ENCODE data around the gene SART3.
"Not testable (repeated sequence)": the region's sequence is repeated elsewhere in the genome, so short reads cannot be mapped to it uniquely, and the experiment has no call there.

The SART3 gene

GRCh38 chr12:108594960-108595710 is 34.2 kb upstream of the SART3 start:
- Histone ChIP-seq H3K4me1 (ENCODE audit: control insufficient read depth, low read depth, low read length) (no peaks in the 10 kb centered on the region), H3K9me3 (ENCODE audit: control insufficient read depth, low read depth, low read length) (no peaks in the 10 kb centered on the region), H3K36me3 (ENCODE audit: control insufficient read depth, low read depth, low read length) (no peaks in the 10 kb centered on the region), H3K9ac (ENCODE audit: low read length) (no peak overlapping the region), H3K27me3 (ENCODE audit: control insufficient read depth, insufficient read depth, low read length) (no peaks in the 10 kb centered on the region), H3K4me3 (ENCODE audit: low read length) (no peak overlapping the region), H3K27ac (ENCODE audit: low read length) (no peak overlapping the region)

GRCh38 chr12:108594323-108594903 is 33.4 kb upstream of the SART3 start:
- H3K4me1 ChIP-seq (ENCODE audit: control insufficient read depth, low read depth, low read length): peaks cover 5% of the 10 kb centered on the region
- no peak overlapping the region for H3K4me3 ChIP-seq (ENCODE audit: low read length)
- H3K36me3 ChIP-seq (ENCODE audit: control insufficient read depth, low read depth, low read length): no peaks in the 10 kb centered on the region
- no peak overlapping the region for H3K27ac ChIP-seq (ENCODE audit: low read length)
- H3K9me3 ChIP-seq (ENCODE audit: control insufficient read depth, low read depth, low read length): no peaks in the 10 kb centered on the region
- H3K9ac ChIP-seq (ENCODE audit: low read length): no peak overlapping the region
- no peaks in the 10 kb centered on the region for H3K27me3 ChIP-seq (ENCODE audit: control insufficient read depth, insufficient read depth, low read length)

GRCh38 chr12:108592033-108592909 is 31.3 kb upstream of the SART3 start:
- Histone ChIP-seq H3K9me3 (ENCODE audit: control insufficient read depth, low read depth, low read length) (no peaks in the 10 kb centered on the region), H3K4me3 (ENCODE audit: low read length) (no peak overlapping the region), H3K9ac (ENCODE audit: low read length) (no peak overlapping the region), H3K27ac (ENCODE audit: low read length) (no peak overlapping the region), H3K4me1 (ENCODE audit: control insufficient read depth, low read depth, low read length) (peaks cover 7% of the 10 kb centered on the region), H3K27me3 (ENCODE audit: control insufficient read depth, insufficient read depth, low read length) (no peaks in the 10 kb centered on the region), H3K36me3 (ENCODE audit: control insufficient read depth, low read depth, low read length) (no peaks in the 10 kb centered on the region)

GRCh38 chr12:108591267-108591980 is 30.5 kb upstream of the SART3 start:
- no peaks in the 10 kb centered on the region for H3K9me3 ChIP-seq (ENCODE audit: control insufficient read depth, low read depth, low read length)
- no peaks in the 10 kb centered on the region for H3K36me3 ChIP-seq (ENCODE audit: control insufficient read depth, low read depth, low read length)
- H3K27ac ChIP-seq (ENCODE audit: low read length): no peak overlapping the region
- no peaks in the 10 kb centered on the region for H3K27me3 ChIP-seq (ENCODE audit: control insufficient read depth, insufficient read depth, low read length)
- H3K4me3 ChIP-seq (ENCODE audit: low read length): no peak overlapping the region
- H3K9ac ChIP-seq (ENCODE audit: low read length): no peak overlapping the region
- peaks cover 7% of the 10 kb centered on the region for H3K4me1 ChIP-seq (ENCODE audit: control insufficient read depth, low read depth, low read length)

DNA sequence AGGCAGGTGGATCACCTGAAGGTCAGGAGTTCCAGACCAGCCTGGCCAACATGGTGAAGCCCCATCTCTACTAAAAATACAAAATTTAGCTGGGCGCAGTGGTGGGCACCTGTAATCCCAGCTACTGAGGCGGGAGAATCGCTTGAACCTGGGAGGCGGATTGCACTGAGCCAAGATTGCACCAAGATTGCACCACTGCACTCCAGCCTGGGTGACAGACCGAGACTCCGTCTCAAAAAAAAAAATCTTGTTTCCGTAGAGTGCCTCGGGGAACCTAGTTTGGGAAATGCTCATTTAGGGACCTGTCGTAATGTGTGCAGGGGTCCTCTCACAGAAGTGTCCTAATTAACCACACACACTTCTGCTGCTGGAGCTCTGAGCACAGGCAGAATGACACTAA is 29.5 kb upstream of the SART3 start:
- H3K9me3 ChIP-seq (ENCODE audit: control insufficient read depth, low read depth, low read length); H3K36me3 ChIP-seq (ENCODE audit: control insufficient read depth, low read depth, low read length); H3K4me3 ChIP-seq (ENCODE audit: low read length); H3K9ac ChIP-seq (ENCODE audit: low read length); H3K4me1 ChIP-seq (ENCODE audit: control insufficient read depth, low read depth, low read length); H3K27ac ChIP-seq (ENCODE audit: low read length); H3K27me3 ChIP-seq (ENCODE audit: control insufficient read depth, insufficient read depth, low read length): not testable (repeated sequence)

- no peak overlapping the region for H3K9ac ChIP-seq (ENCODE audit: low read length)
Measured at GRCh38 chr12:108589840-108590229, 28.9 kb upstream of the SART3 start.

GRCh38 chr12:108589028-108589839 is 28.3 kb upstream of the SART3 start:
- Histone ChIP-seq H3K36me3 (ENCODE audit: control insufficient read depth, low read depth, low read length) (no peaks in the 10 kb centered on the region), H3K9me3 (ENCODE audit: control insufficient read depth, low read depth, low read length) (no peaks in the 10 kb centered on the region), H3K4me3 (ENCODE audit: low read length) (no peak overlapping the region), H3K9ac (ENCODE audit: low read length) (no peak overlapping the region), H3K4me1 (ENCODE audit: control insufficient read depth, low read depth, low read length) (peaks cover 7% of the 10 kb centered on the region), H3K27ac (ENCODE audit: low read length) (no peak overlapping the region), H3K27me3 (ENCODE audit: control insufficient read depth, insufficient read depth, low read length) (no peaks in the 10 kb centered on the region)

More at GRCh38 chr12:108589840-108590229, 28.9 kb upstream of the SART3 start:
- no peaks in the 10 kb centered on the region for H3K9me3 ChIP-seq (ENCODE audit: control insufficient read depth, low read depth, low read length)
- peaks cover 7% of the 10 kb centered on the region for H3K4me1 ChIP-seq (ENCODE audit: control insufficient read depth, low read depth, low read length)
- no peak overlapping the region for H3K4me3 ChIP-seq (ENCODE audit: low read length)
- H3K27ac ChIP-seq (ENCODE audit: low read length): no peak overlapping the region
- no peaks in the 10 kb centered on the region for H3K27me3 ChIP-seq (ENCODE audit: control insufficient read depth, insufficient read depth, low read length)
- H3K36me3 ChIP-seq (ENCODE audit: control insufficient read depth, low read depth, low read length): no peaks in the 10 kb centered on the region

DNA sequence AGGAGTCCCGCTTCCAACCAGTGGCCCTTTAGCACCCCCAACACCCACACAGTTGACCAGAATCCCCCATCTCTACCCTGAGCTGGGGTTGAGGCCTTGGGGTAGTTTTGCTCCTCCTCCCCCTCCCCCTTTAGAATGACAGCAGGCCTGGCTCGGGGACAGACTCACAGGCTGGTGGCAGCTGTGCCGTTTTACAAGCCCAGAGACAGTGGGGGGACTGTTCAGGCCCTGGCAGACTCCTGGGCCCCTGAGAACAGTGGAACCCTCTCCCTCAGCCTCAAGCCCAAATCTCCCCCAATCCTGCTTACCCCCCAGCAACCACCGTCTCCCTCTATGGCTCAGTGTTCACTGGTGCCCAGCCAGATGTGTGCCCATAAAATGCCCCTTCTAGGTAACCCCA is 26.9 kb upstream of the SART3 start:
- no peaks in the 10 kb centered on the region for H3K9me3 ChIP-seq (ENCODE audit: control insufficient read depth, low read depth, low read length)
- no peak overlapping the region for H3K27ac ChIP-seq (ENCODE audit: low read length)
- no peak overlapping the region for H3K4me3 ChIP-seq (ENCODE audit: low read length)
- peaks cover 7% of the 10 kb centered on the region for H3K4me1 ChIP-seq (ENCODE audit: control insufficient read depth, low read depth, low read length)
- no peaks in the 10 kb centered on the region for H3K27me3 ChIP-seq (ENCODE audit: control insufficient read depth, insufficient read depth, low read length)
- H3K36me3 ChIP-seq (ENCODE audit: control insufficient read depth, low read depth, low read length): no peaks in the 10 kb centered on the region
- no peak overlapping the region for H3K9ac ChIP-seq (ENCODE audit: low read length)

GRCh38 chr12:108586306-108586705 is 25.3 kb upstream of the SART3 start:
- Histone ChIP-seq H3K4me1 (ENCODE audit: control insufficient read depth, low read depth, low read length) (peaks cover 7% of the 10 kb centered on the region), H3K36me3 (ENCODE audit: control insufficient read depth, low read depth, low read length) (no peaks in the 10 kb centered on the region), H3K9ac (ENCODE audit: low read length) (no peak overlapping the region), H3K27ac (ENCODE audit: low read length) (no peak overlapping the region), H3K4me3 (ENCODE audit: low read length) (no peak overlapping the region), H3K9me3 (ENCODE audit: control insufficient read depth, low read depth, low read length) (no peaks in the 10 kb centered on the region), H3K27me3 (ENCODE audit: control insufficient read depth, insufficient read depth, low read length) (no peaks in the 10 kb centered on the region)

DNA sequence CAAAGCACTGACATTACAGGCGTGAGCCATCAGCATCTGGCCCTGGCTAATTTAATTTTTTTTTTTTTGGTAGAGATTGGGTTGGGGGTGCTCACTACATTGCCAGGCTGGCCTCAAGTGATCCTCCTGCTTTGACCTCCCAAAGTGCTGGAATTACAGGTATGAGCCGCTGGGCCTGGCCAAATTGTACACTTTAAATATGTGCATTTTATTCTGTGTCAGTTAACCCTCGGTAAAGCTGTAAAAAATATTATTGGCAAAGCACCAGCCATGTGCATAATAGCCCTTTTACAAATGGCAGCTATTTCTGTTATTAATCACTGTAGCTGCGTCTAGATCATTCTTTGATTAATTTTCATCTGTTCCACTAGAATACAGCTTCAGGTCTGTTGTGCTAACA is 24.9 kb upstream of the SART3 start:
- Histone ChIP-seq H3K4me3 (ENCODE audit: low read length) (no peak overlapping the region), H3K4me1 (ENCODE audit: control insufficient read depth, low read depth, low read length) (peaks cover 7% of the 10 kb centered on the region), H3K27ac (ENCODE audit: low read length) (no peak overlapping the region), H3K9ac (ENCODE audit: low read length) (no peak overlapping the region), H3K9me3 (ENCODE audit: control insufficient read depth, low read depth, low read length) (no peaks in the 10 kb centered on the region), H3K36me3 (ENCODE audit: control insufficient read depth, low read depth, low read length) (no peaks in the 10 kb centered on the region), H3K27me3 (ENCODE audit: control insufficient read depth, insufficient read depth, low read length) (no peaks in the 10 kb centered on the region)
